ENCODE results near the gene DARS1. TPM values are rescaled to one million over a fixed set of nuclear protein-coding genes. Genes with fewer than 3 reads are reported as not detected.
A peak's percentile ranks its signal among the peaks of the same experiment; 100 is the strongest.
"Not testable (repeated sequence)": the region's sequence is repeated elsewhere in the genome, so short reads cannot be mapped to it uniquely, and the experiment has no call there.

DARS1 gene
- total RNA-seq, 6 experiments from 2014 or later: 65.6 to 74.3 (median 71.3) TPM

GRCh38 chr2:135885709-135886108 lies 99.7 kb downstream of the DARS1 start:
- TF ChIP-seq, protein P1, sequence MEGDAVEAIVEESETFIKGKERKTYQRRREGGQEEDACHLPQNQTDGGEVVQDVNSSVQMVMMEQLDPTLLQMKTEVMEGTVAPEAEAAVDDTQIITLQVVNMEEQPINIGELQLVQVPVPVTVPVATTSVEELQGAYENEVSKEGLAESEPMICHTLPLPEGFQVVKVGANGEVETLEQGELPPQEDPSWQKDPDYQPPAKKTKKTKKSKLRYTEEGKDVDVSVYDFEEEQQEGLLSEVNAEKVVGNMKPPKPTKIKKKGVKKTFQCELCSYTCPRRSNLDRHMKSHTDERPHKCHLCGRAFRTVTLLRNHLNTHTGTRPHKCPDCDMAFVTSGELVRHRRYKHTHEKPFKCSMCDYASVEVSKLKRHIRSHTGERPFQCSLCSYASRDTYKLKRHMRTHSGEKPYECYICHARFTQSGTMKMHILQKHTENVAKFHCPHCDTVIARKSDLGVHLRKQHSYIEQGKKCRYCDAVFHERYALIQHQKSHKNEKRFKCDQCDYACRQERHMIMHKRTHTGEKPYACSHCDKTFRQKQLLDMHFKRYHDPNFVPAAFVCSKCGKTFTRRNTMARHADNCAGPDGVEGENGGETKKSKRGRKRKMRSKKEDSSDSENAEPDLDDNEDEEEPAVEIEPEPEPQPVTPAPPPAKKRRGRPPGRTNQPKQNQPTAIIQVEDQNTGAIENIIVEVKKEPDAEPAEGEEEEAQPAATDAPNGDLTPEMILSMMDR (IDR thresholded peaks at IDR 0.05): no peak
- peaks cover 5% of the 10 kb centered on the region; the same call in 1 of the 2 replicates for H3K36me3 Mint-ChIP-seq (ENCODE audit: low read depth)
- H3K27me3 Mint-ChIP-seq (ENCODE audit: insufficient read depth): peaks cover 13% of the 10 kb centered on the region
- no peak overlapping the region for H3K4me3 Mint-ChIP-seq
- no peaks in the 10 kb centered on the region for H3K4me1 Mint-ChIP-seq (ENCODE audit: low read depth)
- H3K27ac Mint-ChIP-seq: no peak overlapping the region
- no peak for DNase-seq
- peaks cover 17% of the 10 kb centered on the region for H3K9me3 Mint-ChIP-seq

- TF ChIP-seq, protein P1 (IDR thresholded peaks at IDR 0.05): no peak
- Mint-ChIP-seq H3K27ac (no peak overlapping the region), H3K4me3 (no peak overlapping the region), H3K9me3 (no peaks in the 10 kb centered on the region), H3K27me3 (ENCODE audit: insufficient read depth) (peaks cover 6% of the 10 kb centered on the region), H3K4me1 (ENCODE audit: low read depth) (no peaks in the 10 kb centered on the region), H3K36me3 (ENCODE audit: low read depth) (no peaks in the 10 kb centered on the region)
- DNase-seq: no peak
These were observed 103.0 kb downstream of the DARS1 start for GRCh38 chr2:135882415-135882814.

- H3K36me3 Mint-ChIP-seq (ENCODE audit: low read depth); DNase-seq; H3K9me3 Mint-ChIP-seq; H3K27me3 Mint-ChIP-seq (ENCODE audit: insufficient read depth): not testable (repeated sequence)
- Mint-ChIP-seq H3K27ac (peak overlapping the region; percentile 53), H3K4me3 (peak overlapping the region; percentile 87), H3K4me1 (ENCODE audit: low read depth) (peaks cover 32% of the 10 kb centered on the region)
These were observed 108.7 kb downstream of the DARS1 start for GRCh38 chr2:135876770-135877169.

DNA sequence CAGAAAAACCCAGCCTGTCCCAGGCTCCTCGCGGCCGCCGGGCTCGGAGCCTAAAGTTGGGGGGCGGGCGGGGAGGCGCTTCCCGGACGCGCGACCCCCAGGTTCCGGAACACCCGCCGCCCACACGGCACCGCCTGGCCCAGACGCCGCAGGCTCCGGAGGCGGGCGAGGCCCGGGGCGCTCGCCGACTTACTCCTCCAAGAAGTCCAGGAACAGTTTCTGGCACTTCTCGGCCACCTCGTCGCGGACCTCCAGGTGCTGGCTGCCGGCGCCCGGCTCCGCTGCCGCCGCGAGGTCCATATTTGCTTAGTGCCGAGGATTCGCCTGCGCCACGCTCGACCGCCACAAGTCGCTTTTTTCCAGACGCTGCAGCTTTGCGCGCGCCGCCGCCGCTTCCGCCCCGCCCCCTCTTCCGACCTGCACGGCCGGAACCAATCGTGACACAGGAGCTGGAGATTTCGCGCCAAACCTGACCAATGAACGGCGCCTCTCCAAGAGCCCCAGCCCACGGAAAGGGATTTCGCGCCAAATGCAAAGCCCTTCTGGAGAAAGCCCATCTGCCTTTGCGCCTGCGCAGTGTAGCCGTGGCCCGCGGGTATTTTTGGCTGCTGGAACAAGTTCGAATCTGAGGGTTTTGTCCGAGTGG lies 109.2 kb downstream of the DARS1 start, which contains the start of gene MCM6:
Gene MCM6 (minus strand): TSS at position 378 of the 646 bp plus-strand sequence. CDS start 78 bp downstream, at position 300.
- TF ChIP-seq, protein P1 (IDR thresholded peaks at IDR 0.05): peak; percentile 33
- peaks cover 3% of the 10 kb centered on the region; the same call in 1 of the 2 replicates for H3K27me3 Mint-ChIP-seq (ENCODE audit: insufficient read depth)

GRCh38 chr2:135875491-135876065 lies 109.8 kb downstream of the DARS1 start:
- no peaks in the 10 kb centered on the region; the same call in 1 of the 2 replicates for H3K36me3 Mint-ChIP-seq (ENCODE audit: low read depth)
- no peaks in the 10 kb centered on the region for H3K9me3 Mint-ChIP-seq
- peak; percentile 49 for DNase-seq
- H3K27ac Mint-ChIP-seq: peak overlapping the region; percentile 86
- H3K4me1 Mint-ChIP-seq (ENCODE audit: low read depth): peaks cover 32% of the 10 kb centered on the region
- TF ChIP-seq, protein P1 (IDR thresholded peaks at IDR 0.05): no peak
- H3K27me3 Mint-ChIP-seq (ENCODE audit: insufficient read depth): peaks cover 3% of the 10 kb centered on the region; the same call in 1 of the 2 replicates
- peak overlapping the region; percentile 95 for H3K4me3 Mint-ChIP-seq

More for the DNA sequence above, 109.2 kb downstream of the DARS1 start, which contains the start of gene MCM6:
- peak within 1 kb of the TSS; percentile 95 for H3K4me3 Mint-ChIP-seq
- peak; percentile 99 for DNase-seq
- peaks cover 32% of the 10 kb centered on the region for H3K4me1 Mint-ChIP-seq (ENCODE audit: low read depth)
- H3K9me3 Mint-ChIP-seq: no peaks in the 10 kb centered on the region
- no peaks in the 10 kb centered on the region; the same call in 1 of the 2 replicates for H3K36me3 Mint-ChIP-seq (ENCODE audit: low read depth)
- H3K27ac Mint-ChIP-seq: peak within 1 kb of the TSS; percentile 86
